Measurements from ENCODE around the gene ADA.

Gene ADA

GRCh38 chr20:44650771-44651433 is 597 bp downstream of the ADA start (continued):
- TF ChIP-seq PATZ1 (CRISPR knock-in tag; IDR thresholded peaks at IDR 0.05; ENCODE audit: borderline replicate concordance) (no peak), OSR1 (CRISPR knock-in tag; IDR thresholded peaks at IDR 0.05) (no peak), PPARA (CRISPR knock-in tag; IDR thresholded peaks at IDR 0.05; ENCODE audit: borderline replicate concordance) (no peak)
- TF ChIP-seq, protein P1, sequence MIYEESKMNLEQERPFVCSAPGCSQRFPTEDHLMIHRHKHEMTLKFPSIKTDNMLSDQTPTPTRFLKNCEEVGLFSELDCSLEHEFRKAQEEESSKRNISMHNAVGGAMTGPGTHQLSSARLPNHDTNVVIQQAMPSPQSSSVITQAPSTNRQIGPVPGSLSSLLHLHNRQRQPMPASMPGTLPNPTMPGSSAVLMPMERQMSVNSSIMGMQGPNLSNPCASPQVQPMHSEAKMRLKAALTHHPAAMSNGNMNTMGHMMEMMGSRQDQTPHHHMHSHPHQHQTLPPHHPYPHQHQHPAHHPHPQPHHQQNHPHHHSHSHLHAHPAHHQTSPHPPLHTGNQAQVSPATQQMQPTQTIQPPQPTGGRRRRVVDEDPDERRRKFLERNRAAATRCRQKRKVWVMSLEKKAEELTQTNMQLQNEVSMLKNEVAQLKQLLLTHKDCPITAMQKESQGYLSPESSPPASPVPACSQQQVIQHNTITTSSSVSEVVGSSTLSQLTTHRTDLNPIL (CRISPR knock-in tag; IDR thresholded peaks at IDR 0.05; ENCODE audit: low read depth), result no peak

DNA sequence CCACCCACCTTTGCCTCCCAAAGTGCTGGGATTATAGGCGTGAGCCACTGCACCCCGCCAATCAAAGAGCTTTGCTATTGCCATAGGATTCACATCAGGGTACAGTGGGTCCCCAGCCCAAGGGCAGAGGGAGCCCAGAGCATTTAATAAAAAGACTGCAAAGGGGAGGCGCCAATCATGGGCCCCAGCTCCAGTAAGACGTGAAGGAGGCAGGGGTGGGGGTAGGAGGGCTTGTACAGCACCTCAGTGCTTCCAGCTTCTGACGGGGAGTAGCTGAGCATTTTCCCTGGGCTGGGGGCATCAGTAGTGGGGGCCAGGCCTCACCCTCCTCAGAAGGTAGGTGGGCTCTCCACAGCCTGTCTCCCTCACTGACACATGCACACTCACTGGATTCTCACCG is 1.5 kb downstream of the ADA start:
- TF ChIP-seq CSRNP3 (CRISPR knock-in tag; IDR thresholded peaks at IDR 0.05) (no peak), ARNTL (CRISPR knock-in tag; IDR thresholded peaks at IDR 0.05; ENCODE audit: borderline replicate concordance, low read depth) (no peak), PPARA (CRISPR knock-in tag; IDR thresholded peaks at IDR 0.05; ENCODE audit: borderline replicate concordance) (no peak)
- ATAC-seq, result no peak

GRCh38 chr20:44649126-44649525 is 2.4 kb downstream of the ADA start:
- TF ChIP-seq BACH2 (CRISPR knock-in tag; IDR thresholded peaks at IDR 0.05; ENCODE audit: borderline replicate concordance) (no peak), ZNF8 (CRISPR knock-in tag; IDR thresholded peaks at IDR 0.05) (no peak), ISL1 (CRISPR knock-in tag; IDR thresholded peaks at IDR 0.05) (no peak), ZC3H10 (CRISPR knock-in tag; IDR thresholded peaks at IDR 0.05) (no peak), CSRNP3 (CRISPR knock-in tag; IDR thresholded peaks at IDR 0.05) (no peak)
- no peak for ATAC-seq

- TF ChIP-seq, protein P1 (CRISPR knock-in tag; IDR thresholded peaks at IDR 0.05; ENCODE audit: low read depth), result no peak
- TF ChIP-seq RARB (CRISPR knock-in tag; IDR thresholded peaks at IDR 0.05), result no peak
- no peak for ATAC-seq
These were observed 2.9 kb downstream of the ADA start for GRCh38 chr20:44648579-44648978.

GRCh38 chr20:44648068-44648467 is 3.4 kb downstream of the ADA start:
- ATAC-seq, result no peak
- TF ChIP-seq ZFP30 (CRISPR knock-in tag; IDR thresholded peaks at IDR 0.05), result no peak
- no peak for TF ChIP-seq ESRRG (CRISPR knock-in tag; IDR thresholded peaks at IDR 0.05)
- TF ChIP-seq TCF4 (CRISPR knock-in tag; IDR thresholded peaks at IDR 0.05; ENCODE audit: borderline replicate concordance), result no peak
- TF ChIP-seq BACH2 (CRISPR knock-in tag; IDR thresholded peaks at IDR 0.05; ENCODE audit: borderline replicate concordance), result no peak
- TF ChIP-seq ZNF565 (CRISPR knock-in tag; conservative IDR thresholded peaks at IDR 0.05; ENCODE audit: low read depth), result no peak
- no peak for TF ChIP-seq PPARA (CRISPR knock-in tag; IDR thresholded peaks at IDR 0.05; ENCODE audit: borderline replicate concordance)
- TF ChIP-seq ZFP3 (CRISPR knock-in tag; IDR thresholded peaks at IDR 0.05), result no peak
- TF ChIP-seq ARNTL (CRISPR knock-in tag; IDR thresholded peaks at IDR 0.05; ENCODE audit: borderline replicate concordance, low read depth), result no peak
- TF ChIP-seq OSR1 (CRISPR knock-in tag; IDR thresholded peaks at IDR 0.05), result no peak
- TF ChIP-seq ZC3H10 (CRISPR knock-in tag; IDR thresholded peaks at IDR 0.05), result no peak
- TF ChIP-seq ISL1 (CRISPR knock-in tag; IDR thresholded peaks at IDR 0.05), result no peak
- TF ChIP-seq CSRNP3 (CRISPR knock-in tag; IDR thresholded peaks at IDR 0.05), result no peak
- no peak for TF ChIP-seq PATZ1 (CRISPR knock-in tag; IDR thresholded peaks at IDR 0.05; ENCODE audit: borderline replicate concordance)

Data from SK-N-SH treated with all-trans-retinoic acid at 6 μM for 48 hours (cell line).